Amniotic stem cell (primary cell): ENCODE data around the gene ANKRD17.

Source experiments
- DNase-seq: peaks from one replicate; lab custom pipeline; 2025; lab: John Stamatoyannopoulos, UW

Gene ANKRD17

GRCh38 chr4:73127839-73128453 is 130.7 kb downstream of the ANKRD17 start:
- no peak for DNase-seq

GRCh38 chr4:73109493-73109892 is 149.1 kb downstream of the ANKRD17 start:
- DNase-seq, result no peak

GRCh38 chr4:73104695-73105094 is 153.9 kb downstream of the ANKRD17 start:
- no peak for DNase-seq

GRCh38 chr4:73103799-73104503 is 154.6 kb downstream of the ANKRD17 start:
- DNase-seq, result no peak

- no peak for DNase-seq
Measured at GRCh38 chr4:73099143-73099542, 159.5 kb downstream of the ANKRD17 start.

GRCh38 chr4:73098713-73099112 is 159.9 kb downstream of the ANKRD17 start:
- DNase-seq, result no peak

- DNase-seq, result no peak
Measured at GRCh38 chr4:73098016-73098415, 160.6 kb downstream of the ANKRD17 start.

GRCh38 chr4:73092868-73093267 is 165.7 kb downstream of the ANKRD17 start:
- no peak for DNase-seq

- DNase-seq, result no peak
Measured at GRCh38 chr4:73090738-73091137, 167.9 kb downstream of the ANKRD17 start.

GRCh38 chr4:73087871-73088270 is 170.7 kb downstream of the ANKRD17 start:
- no peak for DNase-seq

- DNase-seq, result no peak
Measured at GRCh38 chr4:73086095-73086868, 172.3 kb downstream of the ANKRD17 start.

- no peak for DNase-seq
Measured at GRCh38 chr4:73080789-73081188, 177.8 kb downstream of the ANKRD17 start.

GRCh38 chr4:73075832-73076231 is 182.8 kb downstream of the ANKRD17 start:
- DNase-seq, result no peak

- no peak for DNase-seq
Measured at GRCh38 chr4:73070074-73070390, 188.6 kb downstream of the ANKRD17 start.

- peak; percentile 98 for DNase-seq
Measured at GRCh38 chr4:73069338-73070073, 189.1 kb downstream of the ANKRD17 start, which contains the start of gene COX18. Gene COX18 (minus strand): TSS chr4:73069716. CDS start chr4:73069649, 67 bp downstream.

GRCh38 chr4:73068491-73069337 is 189.9 kb downstream of the ANKRD17 start:
- DNase-seq, result no peak

- no peak for DNase-seq
Measured at GRCh38 chr4:73067971-73068394, 190.6 kb downstream of the ANKRD17 start.

GRCh38 chr4:73066928-73067327 is 191.7 kb downstream of the ANKRD17 start:
- DNase-seq, result no peak

GRCh38 chr4:73066445-73066844 is 192.2 kb downstream of the ANKRD17 start:
- no peak for DNase-seq

- DNase-seq, result no peak
Measured at GRCh38 chr4:73064536-73064935, 194.1 kb downstream of the ANKRD17 start.

GRCh38 chr4:73055241-73055897 is 203.2 kb downstream of the ANKRD17 start:
- DNase-seq, result no peak
